GM19452 (cell line): Measurements from ENCODE around the gene PLEKHG1.
A peak's percentile ranks its signal among the peaks of the same experiment; 100 is the strongest.

ENCODE experiments used
- ATAC-seq: cut with Tn5 transposase; IDR thresholded peaks from one replicate; pipeline ENCODE4 v1.9.1; 2021; ENCODE audit not compliant: unreplicated experiment

PLEKHG1 gene

GRCh38 chr6:150588888-150589499 lies 10.7 kb upstream of the PLEKHG1 start:
- ATAC-seq: no peak

- no peak for ATAC-seq
Measured at GRCh38 chr6:150589852-150590251, 9.8 kb upstream of the PLEKHG1 start.

- ATAC-seq: no peak
Measured at GRCh38 chr6:150590446-150590845, 9.2 kb upstream of the PLEKHG1 start.

GRCh38 chr6:150592377-150592995 lies 7.2 kb upstream of the PLEKHG1 start:
- no peak for ATAC-seq

- ATAC-seq: no peak
Measured at GRCh38 chr6:150593119-150593518, 6.6 kb upstream of the PLEKHG1 start.

- no peak for ATAC-seq
Measured at GRCh38 chr6:150596439-150596838, 3.2 kb upstream of the PLEKHG1 start.

- ATAC-seq: no peak
Measured at GRCh38 chr6:150598401-150598800, 1.3 kb upstream of the PLEKHG1 start.

GRCh38 chr6:150598858-150599198 lies 857 bp upstream of the PLEKHG1 start:
- ATAC-seq: no peak

- ATAC-seq: peak; percentile 26
Measured at GRCh38 chr6:150600010-150600300, 270 bp downstream of the PLEKHG1 start.

- ATAC-seq: peak; percentile 73
Measured at GRCh38 chr6:150600301-150601017, 774 bp downstream of the PLEKHG1 start.

- no peak for ATAC-seq
Measured at GRCh38 chr6:150601439-150601838, 1.8 kb downstream of the PLEKHG1 start.

- ATAC-seq: no peak
Measured at GRCh38 chr6:150603176-150603575, 3.5 kb downstream of the PLEKHG1 start.

- no peak for ATAC-seq
Measured at GRCh38 chr6:150604467-150604866, 4.8 kb downstream of the PLEKHG1 start.

GRCh38 chr6:150605333-150605732 lies 5.6 kb downstream of the PLEKHG1 start:
- ATAC-seq: no peak

GRCh38 chr6:150606168-150606591 lies 6.5 kb downstream of the PLEKHG1 start:
- ATAC-seq: no peak

- ATAC-seq: no peak
Measured at GRCh38 chr6:150606647-150607328, 7.1 kb downstream of the PLEKHG1 start.

GRCh38 chr6:150607329-150607650 lies 7.6 kb downstream of the PLEKHG1 start:
- no peak for ATAC-seq

- no peak for ATAC-seq
Measured at GRCh38 chr6:150610584-150610983, 10.9 kb downstream of the PLEKHG1 start.

- ATAC-seq: no peak
Measured at GRCh38 chr6:150613269-150613668, 13.6 kb downstream of the PLEKHG1 start.

- no peak for ATAC-seq
Measured at GRCh38 chr6:150615967-150616366, 16.3 kb downstream of the PLEKHG1 start.

GRCh38 chr6:150616586-150616985 lies 16.9 kb downstream of the PLEKHG1 start:
- ATAC-seq: no peak

GRCh38 chr6:150617062-150617461 lies 17.4 kb downstream of the PLEKHG1 start:
- no peak for ATAC-seq
